Ascending aorta (tissue), 2 donors: ENCODE results near the gene RNF225. TPM values are rescaled to one million over a fixed set of nuclear protein-coding genes. Genes with fewer than 3 reads are reported as not detected.

Experiments
- DNase-seq, 2 donors: peaks; one replicate each; pipeline ENCODE4 v3.0.0-alpha.2; 2019; ENCODE audit warnings: low spot score in 2 of 2
- H3K27ac ChIP-seq, 2 donors: fragments of 200-600 bp; sonication (generic); one replicate each; pipeline ENCODE4 v1.5.1; 2016 to 2017; ENCODE audit warnings: mild to moderate bottlenecking in 1 of 2
- H3K27me3 ChIP-seq: fragments of 200-600 bp; sonication (generic); one replicate; pipeline ENCODE4 v1.5.1; 2017
- H3K36me3 ChIP-seq, 2 donors: fragments of 200-600 bp; sonication (generic); one replicate each; pipeline ENCODE4 v1.5.1; 2016
- H3K4me1 ChIP-seq, 2 donors: fragments of 200-600 bp; sonication (generic); one replicate each; pipeline ENCODE4 v1.5.1; 2016 to 2017; ENCODE audit warnings: mild to moderate bottlenecking in 1 of 2
- H3K4me3 ChIP-seq, 2 donors: fragments of 200-600 bp; sonication (generic); one replicate each; pipeline ENCODE4 v1.5.1; 2016 to 2017; ENCODE audit warnings: mild to moderate bottlenecking in 1 of 2
- H3K9me3 ChIP-seq, 2 donors: fragments of 200-600 bp; sonication (generic); one replicate each; pipeline ENCODE4 v1.5.1; 2016
- CTCF ChIP-seq, 3 experiments: fragments of 200-600 bp in 2 of 3; fragments of 450-650 bp in 1 of 3; sonication (generic) in 2 of 3; IDR thresholded peaks; one replicate each; pipeline ENCODE4 v1.5.1; 2016 to 2019; ENCODE audit warnings: antibody characterized with exemption in 3 of 3, mild to moderate bottlenecking in 1 of 3, moderate library complexity in 1 of 3
- intact Hi-C: fragments of 100-400 bp; cut with DNase I; formaldehyde crosslinking; loops from one replicate; pipeline ENCODE4 v1.15.1; 2023
- total RNA-seq: library from RNA; depleted of rRNA; stranded (reverse); fragments of >200 nt; gene quantifications from one replicate; pipeline ENCODE4 v1.1.0, GENCODE V29; 2016

Gene RNF225
- total RNA-seq, 1 donor from 2014 or later: not detected

DNA sequence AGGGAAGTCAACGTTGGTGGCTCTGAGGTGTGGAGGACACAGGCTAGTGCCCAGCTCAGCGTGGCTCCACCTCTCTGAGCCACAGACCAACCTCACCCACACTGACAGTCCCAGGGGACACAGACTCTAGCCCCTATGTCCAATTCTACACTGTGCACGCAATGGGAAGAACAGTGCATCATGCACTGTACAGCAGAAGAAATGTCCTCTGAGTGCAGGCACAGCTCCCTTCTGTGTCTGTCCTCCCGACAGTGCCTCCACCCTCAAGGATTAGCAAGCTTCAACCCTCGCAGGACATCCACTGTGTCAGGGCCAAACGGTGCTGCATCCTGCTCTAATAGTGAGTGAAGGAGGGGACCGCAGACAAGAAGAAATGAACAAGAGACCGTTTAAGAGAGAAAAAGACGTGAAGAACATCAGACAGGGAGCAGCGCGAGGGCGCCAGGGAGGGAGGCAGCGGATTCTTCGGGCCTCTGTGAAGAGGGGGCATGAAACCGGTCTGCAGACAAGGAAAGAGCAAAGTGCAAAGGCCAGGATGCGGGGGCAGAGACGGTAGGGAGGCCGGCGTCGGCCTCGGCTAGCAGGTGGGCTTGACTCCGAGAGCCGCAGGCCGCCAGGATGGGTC, 15.3 kb upstream of the RNF225 start:
- Histone ChIP-seq H3K27ac (peak overlapping the region; percentile 84 to 91), H3K27me3 (no peaks in the 10 kb centered on the region), H3K36me3 (no peaks in the 10 kb centered on the region), H3K4me3 (peak overlapping the region; percentile 82 to 86), H3K9me3 (no peaks in the 10 kb centered on the region), H3K4me1 (peaks cover 3 to 17% of the 10 kb centered on the region in 2 donors)
- no peak for TF ChIP-seq CTCF (IDR thresholded peaks at IDR 0.05)
- intact Hi-C loops: loop anchor here (1.0 kb wide), 2 partner anchors 53 to 75 kb away; partner anchors contain the start of gene ERVK3-1
- DNase-seq: no peak

GRCh38 chr19:58380662-58381459, 14.6 kb upstream of the RNF225 start, which contains the start of gene ZNF837:
Gene ZNF837, minus strand, starts transcription at chr19:58381030. Its CDS starts 11,698 bp downstream, at chr19:58369332.
- no peaks in the 10 kb centered on the region for H3K9me3 ChIP-seq
- DNase-seq: peak; percentile 99
- peaks cover 8 to 24% of the 10 kb centered on the region in 2 donors for H3K4me1 ChIP-seq
- intact Hi-C loops: loop anchor here (1.0 kb wide), 6 partner anchors 19 to 138 kb away; partner anchors contain the start of genes ERVK3-1, ZBTB45, ZNF132 and ZNF497
- H3K4me3 ChIP-seq: peak within 1 kb of the TSS; percentile 82 to 86
- peak within 1 kb of the TSS; percentile 84 to 91 for H3K27ac ChIP-seq
- no peaks in the 10 kb centered on the region for H3K27me3 ChIP-seq
- TF ChIP-seq CTCF (IDR thresholded peaks at IDR 0.05): no peak
- no peaks in the 10 kb centered on the region for H3K36me3 ChIP-seq

DNA sequence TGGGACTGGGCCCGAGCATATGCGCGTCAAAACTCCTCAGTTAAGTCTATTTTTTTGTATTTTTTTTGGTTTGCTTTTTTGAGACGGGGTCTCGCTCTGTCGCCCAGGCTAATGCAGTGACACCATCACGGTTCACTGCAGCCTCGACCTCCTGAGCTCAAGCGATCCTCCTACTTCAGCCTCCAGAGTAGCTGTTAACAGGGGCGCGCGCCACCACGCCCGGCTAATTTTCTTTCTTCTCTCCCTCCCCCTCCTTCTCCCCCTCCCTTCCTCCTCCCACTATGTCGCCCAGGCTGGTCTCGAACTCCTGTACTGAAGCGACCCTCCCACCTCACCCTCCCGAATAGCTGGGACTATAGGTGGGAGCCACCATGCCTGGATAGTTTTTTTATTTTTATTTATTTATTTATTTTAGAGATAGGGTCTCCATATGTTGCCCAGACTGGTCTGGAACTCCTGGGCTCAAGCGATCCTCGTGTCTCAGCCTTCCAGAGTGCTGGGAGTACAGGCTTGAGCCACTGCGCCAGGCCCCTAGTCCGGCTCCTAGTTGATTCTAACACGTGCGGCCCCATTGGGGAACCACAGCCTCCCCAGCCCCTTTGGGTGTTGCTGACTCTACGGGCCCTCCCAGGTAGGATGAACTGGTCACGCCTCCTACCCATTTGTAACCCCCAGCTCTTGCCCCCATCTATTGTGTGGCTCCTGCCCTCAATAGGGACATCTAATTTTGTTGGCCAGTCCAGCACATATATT, 13.8 kb upstream of the RNF225 start:
- Histone ChIP-seq H3K9me3 (no peaks in the 10 kb centered on the region), H3K4me1 (peaks cover 13 to 29% of the 10 kb centered on the region in 2 donors), H3K4me3 (peak overlapping the region; percentile 82 to 86), H3K36me3 (no peaks in the 10 kb centered on the region), H3K27ac (peak overlapping the region; percentile 84 to 91), H3K27me3 (no peaks in the 10 kb centered on the region)
- DNase-seq: no peak
- intact Hi-C loops: loop anchor here (1.0 kb wide), 4 partner anchors 19 to 138 kb away; partner anchors contain the start of genes ZBTB45, ZNF132 and ZNF497
- no peak for TF ChIP-seq CTCF (IDR thresholded peaks at IDR 0.05)

DNA sequence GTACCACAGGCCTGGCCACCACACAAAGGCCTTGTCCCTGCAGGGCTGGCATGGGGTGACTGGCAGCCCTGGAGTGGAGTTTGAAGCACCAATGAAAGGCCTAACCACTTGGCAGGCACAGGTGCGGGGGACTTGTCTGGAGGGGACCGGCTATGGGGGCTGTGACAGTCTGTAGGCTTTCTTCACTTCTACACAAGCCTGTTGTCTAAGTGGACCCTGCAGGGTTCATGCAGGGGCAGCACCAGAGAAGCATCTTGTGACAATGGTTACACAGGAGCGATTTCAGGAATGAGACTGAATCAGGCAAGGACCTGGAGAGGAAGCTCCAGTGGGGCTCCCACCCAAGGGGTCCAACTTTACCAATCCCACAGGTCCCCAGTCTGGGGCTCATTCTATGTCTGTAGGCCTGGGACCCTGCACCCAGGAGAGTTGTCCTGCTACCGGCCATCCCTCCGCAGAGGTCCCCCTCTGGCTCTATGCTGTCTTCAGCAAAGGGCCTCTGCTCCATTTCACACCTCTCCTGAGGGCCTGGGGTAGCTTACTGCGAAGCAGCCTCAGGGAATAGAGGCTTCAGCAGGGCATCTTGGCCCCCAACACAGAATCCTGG, 12.4 kb upstream of the RNF225 start:
- intact Hi-C loops: no loop called here
- TF ChIP-seq CTCF (IDR thresholded peaks at IDR 0.05): no peak

GRCh38 chr19:58385313-58385890, 10.1 kb upstream of the RNF225 start:
- TF ChIP-seq CTCF (IDR thresholded peaks at IDR 0.05): no peak
- Histone ChIP-seq H3K4me1 (peaks cover 10 to 32% of the 10 kb centered on the region in 2 donors), H3K36me3 (peaks cover 4 to 12% of the 10 kb centered on the region in 2 donors), H3K9me3 (no peaks in the 10 kb centered on the region), H3K27ac (peak overlapping the region; percentile 87 to 96), H3K4me3 (peak overlapping the region; percentile 81 to 84), H3K27me3 (no peaks in the 10 kb centered on the region)
- DNase-seq: no peak
- intact Hi-C loops: no loop called here

More for the DNA sequence above, 12.4 kb upstream of the RNF225 start:
- Histone ChIP-seq H3K36me3 (peaks cover 0 to under 1% of the 10 kb centered on the region in 2 donors), H3K4me1 (peaks cover 13 to 36% of the 10 kb centered on the region in 2 donors), H3K27ac (no peak overlapping the region), H3K9me3 (no peaks in the 10 kb centered on the region), H3K4me3 (no peak overlapping the region), H3K27me3 (no peaks in the 10 kb centered on the region)
- DNase-seq: no peak
